Fibroblast of pulmonary artery (primary cell): ENCODE measurements around the gene DSC1.

Experiments used
- DNase-seq: peaks from one replicate; pipeline ENCODE4 v3.0.0-alpha.2; 2010; ENCODE audit warnings: low read depth
- H3K4me3 ChIP-seq: replicated peaks from 2 replicates; pipeline ENCODE4 v1.5.1; 2011; ENCODE audit warnings: low read depth, mild to moderate bottlenecking, control low read depth, low read length, moderate library complexity
- TF ChIP-seq, protein P1 (sequence below): IDR thresholded peaks from 2 replicates; pipeline ENCODE4 v1.5.1; 2011; ENCODE audit warnings: mild to moderate bottlenecking, control low read depth, low read length, inconsistent platforms; ENCODE audit errors: missing control alignments

Gene DSC1

DNA sequence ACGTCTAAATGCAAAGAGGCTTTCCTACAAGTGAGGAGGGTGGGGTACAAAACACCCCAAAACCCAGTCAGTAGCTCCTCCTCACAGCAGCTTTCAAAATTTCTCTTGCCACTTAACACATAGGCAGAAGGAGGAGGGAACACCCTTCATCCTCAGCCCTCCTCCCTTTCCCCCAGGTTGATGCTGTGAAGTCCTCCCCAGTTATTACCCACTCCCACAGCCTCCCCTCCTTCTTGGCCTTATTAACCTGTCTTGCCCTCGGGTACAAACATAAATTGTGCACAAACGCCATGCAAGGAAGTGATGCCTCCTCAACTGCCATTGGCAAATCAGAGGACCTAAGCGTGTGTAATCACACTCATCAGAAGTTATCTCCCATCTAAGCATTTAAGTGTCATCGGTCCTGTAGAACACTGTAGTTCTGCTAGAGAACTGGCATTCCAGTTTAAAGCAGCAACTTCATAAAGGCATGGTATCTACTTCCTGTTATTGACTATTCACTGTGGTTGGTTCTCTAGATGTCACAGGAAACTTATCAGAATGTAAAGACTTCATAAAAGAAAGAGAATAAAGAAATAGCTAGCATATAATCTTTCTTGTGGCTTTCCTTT is at the start of gene DSC1:
DSC1 (minus strand) TSS at position 32 of the 611 bp plus-strand sequence. CDS start 262 bp downstream, outside the sequence.
- DNase-seq = no peak
- no peak within 1 kb of the TSS for H3K4me3 ChIP-seq
- TF ChIP-seq, protein P1, sequence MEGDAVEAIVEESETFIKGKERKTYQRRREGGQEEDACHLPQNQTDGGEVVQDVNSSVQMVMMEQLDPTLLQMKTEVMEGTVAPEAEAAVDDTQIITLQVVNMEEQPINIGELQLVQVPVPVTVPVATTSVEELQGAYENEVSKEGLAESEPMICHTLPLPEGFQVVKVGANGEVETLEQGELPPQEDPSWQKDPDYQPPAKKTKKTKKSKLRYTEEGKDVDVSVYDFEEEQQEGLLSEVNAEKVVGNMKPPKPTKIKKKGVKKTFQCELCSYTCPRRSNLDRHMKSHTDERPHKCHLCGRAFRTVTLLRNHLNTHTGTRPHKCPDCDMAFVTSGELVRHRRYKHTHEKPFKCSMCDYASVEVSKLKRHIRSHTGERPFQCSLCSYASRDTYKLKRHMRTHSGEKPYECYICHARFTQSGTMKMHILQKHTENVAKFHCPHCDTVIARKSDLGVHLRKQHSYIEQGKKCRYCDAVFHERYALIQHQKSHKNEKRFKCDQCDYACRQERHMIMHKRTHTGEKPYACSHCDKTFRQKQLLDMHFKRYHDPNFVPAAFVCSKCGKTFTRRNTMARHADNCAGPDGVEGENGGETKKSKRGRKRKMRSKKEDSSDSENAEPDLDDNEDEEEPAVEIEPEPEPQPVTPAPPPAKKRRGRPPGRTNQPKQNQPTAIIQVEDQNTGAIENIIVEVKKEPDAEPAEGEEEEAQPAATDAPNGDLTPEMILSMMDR = no peak

DNA sequence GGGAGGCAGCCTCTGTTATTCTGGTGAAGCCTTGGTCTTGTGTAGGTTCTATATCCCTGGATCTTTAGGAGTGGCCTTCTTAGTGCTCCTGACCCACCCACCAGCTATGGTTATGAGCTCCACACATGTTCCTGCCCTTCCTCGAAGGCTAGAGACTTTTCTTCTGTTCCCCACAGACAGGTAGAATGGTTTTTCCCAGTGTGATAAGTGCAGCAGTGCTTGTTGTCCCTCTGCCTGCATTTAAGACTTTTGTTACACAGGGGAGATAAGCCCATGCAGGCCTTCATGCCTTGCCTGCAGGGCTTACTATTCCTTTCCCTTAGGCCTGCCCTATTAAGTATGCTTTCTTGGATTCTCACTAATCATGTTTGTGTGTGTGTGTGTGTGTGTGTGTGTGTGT is 48.4 kb upstream of the DSC1 start:
- TF ChIP-seq, protein P1 = no peak
- no peak overlapping the region for H3K4me3 ChIP-seq
- no peak for DNase-seq

DNA sequence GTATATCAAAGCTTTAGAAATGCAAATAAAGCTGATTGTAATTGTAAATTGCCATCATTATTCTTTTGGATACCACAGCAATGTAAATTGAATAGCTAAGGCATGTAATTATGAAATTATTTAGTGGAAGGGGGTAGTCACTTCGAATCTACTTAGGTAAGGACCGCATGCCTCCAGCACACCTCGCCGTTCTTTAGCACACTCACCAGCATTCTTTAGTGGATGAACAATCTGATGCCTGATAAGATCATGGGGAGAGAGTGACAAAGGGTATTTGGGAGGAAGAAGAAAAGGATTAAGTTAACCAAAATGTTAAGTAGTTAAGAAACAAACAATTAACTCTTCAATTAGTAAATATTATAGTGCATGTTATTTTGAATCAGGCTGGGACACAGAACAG is 46.4 kb upstream of the DSC1 start:
- DNase-seq = no peak

DNA sequence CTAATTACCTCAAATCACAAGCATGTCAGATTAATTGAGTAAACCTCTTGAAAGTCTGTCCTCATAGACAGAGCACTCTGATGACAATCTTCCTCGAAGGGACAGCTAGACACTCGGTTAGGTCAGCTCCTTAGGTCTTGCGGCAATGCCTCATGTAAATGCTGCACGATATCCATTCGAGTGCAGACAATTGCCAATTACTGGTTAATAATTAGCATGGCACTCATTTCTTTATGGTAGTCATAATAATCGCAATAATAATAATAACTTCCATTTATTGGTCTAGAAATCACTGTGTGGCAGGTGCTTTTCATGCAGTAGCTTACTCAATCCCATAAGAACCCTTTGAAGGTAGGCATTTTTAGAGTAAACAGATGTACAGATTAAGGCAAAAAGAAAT is 44.7 kb upstream of the DSC1 start:
- no peak overlapping the region for H3K4me3 ChIP-seq
- DNase-seq = no peak
- TF ChIP-seq, protein P1 = no peak

More for the DNA sequence above, 46.4 kb upstream of the DSC1 start:
- TF ChIP-seq, protein P1 = no peak
- H3K4me3 ChIP-seq = no peak overlapping the region

GRCh38 chr18:31206787-31207381 is 44.2 kb upstream of the DSC1 start:
- peak; percentile 3 for DNase-seq
- no peak overlapping the region for H3K4me3 ChIP-seq
- TF ChIP-seq, protein P1 = no peak

- DNase-seq = no peak
- no peak overlapping the region for H3K4me3 ChIP-seq
- TF ChIP-seq, protein P1 = no peak
Measured at GRCh38 chr18:31206071-31206470, 43.4 kb upstream of the DSC1 start.

- H3K4me3 ChIP-seq = no peak overlapping the region
- DNase-seq = no peak
- TF ChIP-seq, protein P1 = no peak
Measured at GRCh38 chr18:31205273-31205672, 42.6 kb upstream of the DSC1 start.
